Measurements from ENCODE around the gene PACSIN2.
A peak's percentile ranks its signal among the peaks of the same experiment; 100 is the strongest.
"Not testable (repeated sequence)": the region's sequence is repeated elsewhere in the genome, so short reads cannot be mapped to it uniquely, and the experiment has no call there.

The PACSIN2 gene

GRCh38 chr22:42967005-42967404 is 47.9 kb downstream of the PACSIN2 start:
- DNase-seq (ENCODE audit: low read depth in 2 of 2) = no peak

GRCh38 chr22:42966497-42966896 is 48.5 kb downstream of the PACSIN2 start:
- no peak for DNase-seq (ENCODE audit: low read depth in 2 of 2)

- peak in 1 of 2 donors; percentile 41 for DNase-seq (ENCODE audit: low read depth in 2 of 2)
These were observed 49.8 kb downstream of the PACSIN2 start for GRCh38 chr22:42964994-42965699.

GRCh38 chr22:42963231-42963595 is 51.7 kb downstream of the PACSIN2 start:
- DNase-seq (ENCODE audit: low read depth in 2 of 2) = no peak

- DNase-seq (ENCODE audit: low read depth in 2 of 2) = no peak
These were observed 52.4 kb downstream of the PACSIN2 start for GRCh38 chr22:42962295-42963230.

- no peak for DNase-seq (ENCODE audit: low read depth in 2 of 2)
These were observed 53.1 kb downstream of the PACSIN2 start for GRCh38 chr22:42961810-42962209.

GRCh38 chr22:42961400-42961690 is 53.6 kb downstream of the PACSIN2 start:
- DNase-seq (ENCODE audit: low read depth in 2 of 2) = not testable (repeated sequence)

- no peak for DNase-seq (ENCODE audit: low read depth in 2 of 2)
These were observed 54.2 kb downstream of the PACSIN2 start for GRCh38 chr22:42960531-42961399.

GRCh38 chr22:42959576-42960509 is 55.1 kb downstream of the PACSIN2 start:
- DNase-seq (ENCODE audit: low read depth in 2 of 2) = no peak

- DNase-seq (ENCODE audit: low read depth in 2 of 2) = no peak
These were observed 56.0 kb downstream of the PACSIN2 start for GRCh38 chr22:42958937-42959336.

GRCh38 chr22:42957958-42958357 is 57.0 kb downstream of the PACSIN2 start:
- DNase-seq (ENCODE audit: low read depth in 2 of 2) = no peak

GRCh38 chr22:42957544-42957943 is 57.4 kb downstream of the PACSIN2 start:
- no peak for DNase-seq (ENCODE audit: low read depth in 2 of 2)

GRCh38 chr22:42955848-42956247 is 59.1 kb downstream of the PACSIN2 start:
- DNase-seq (ENCODE audit: low read depth in 2 of 2) = no peak

GRCh38 chr22:42955087-42955635 is 59.8 kb downstream of the PACSIN2 start:
- DNase-seq (ENCODE audit: low read depth in 2 of 2) = no peak

- DNase-seq (ENCODE audit: low read depth in 2 of 2) = not testable (repeated sequence)
These were observed 61.2 kb downstream of the PACSIN2 start for GRCh38 chr22:42953751-42954150.

GRCh38 chr22:42951093-42951710 is 63.7 kb downstream of the PACSIN2 start:
- DNase-seq (ENCODE audit: low read depth in 2 of 2) = no peak

- DNase-seq (ENCODE audit: low read depth in 2 of 2) = no peak
These were observed 64.7 kb downstream of the PACSIN2 start for GRCh38 chr22:42950281-42950680.

GRCh38 chr22:42949159-42949558 is 65.8 kb downstream of the PACSIN2 start:
- no peak for DNase-seq (ENCODE audit: low read depth in 2 of 2)

GRCh38 chr22:42948294-42948693 is 66.7 kb downstream of the PACSIN2 start:
- no peak for DNase-seq (ENCODE audit: low read depth in 2 of 2)
